ENCODE measurements around the gene FRMD4A.

- no peak for TF ChIP-seq POLR2A (IDR thresholded peaks at IDR 0.05)
- TF ChIP-seq CTCF (IDR thresholded peaks at IDR 0.05): no peak
Measured at GRCh38 chr10:14060320-14061070, 270.2 kb downstream of the FRMD4A start.

Data from testis (tissue), 2 donors.